SK-N-MC (cell line): ENCODE results near the gene SLC66A1.
"Not testable (repeated sequence)": the region's sequence is repeated elsewhere in the genome, so short reads cannot be mapped to it uniquely, and the experiment has no call there.

ENCODE experiments used
- EZH2 ChIP-seq: fragments of 200-600 bp; sonication (generic); IDR thresholded peaks from one replicate; pipeline ENCODE4 v1.6.1; 2017; ENCODE audit warnings: antibody characterized with exemption
- POLR2AphosphoS5 ChIP-seq: IDR thresholded peaks from 2 replicates; pipeline ENCODE4 v1.6.1; 2012; ENCODE audit warnings: mild to moderate bottlenecking, low read depth, low read length, borderline replicate concordance

DNA sequence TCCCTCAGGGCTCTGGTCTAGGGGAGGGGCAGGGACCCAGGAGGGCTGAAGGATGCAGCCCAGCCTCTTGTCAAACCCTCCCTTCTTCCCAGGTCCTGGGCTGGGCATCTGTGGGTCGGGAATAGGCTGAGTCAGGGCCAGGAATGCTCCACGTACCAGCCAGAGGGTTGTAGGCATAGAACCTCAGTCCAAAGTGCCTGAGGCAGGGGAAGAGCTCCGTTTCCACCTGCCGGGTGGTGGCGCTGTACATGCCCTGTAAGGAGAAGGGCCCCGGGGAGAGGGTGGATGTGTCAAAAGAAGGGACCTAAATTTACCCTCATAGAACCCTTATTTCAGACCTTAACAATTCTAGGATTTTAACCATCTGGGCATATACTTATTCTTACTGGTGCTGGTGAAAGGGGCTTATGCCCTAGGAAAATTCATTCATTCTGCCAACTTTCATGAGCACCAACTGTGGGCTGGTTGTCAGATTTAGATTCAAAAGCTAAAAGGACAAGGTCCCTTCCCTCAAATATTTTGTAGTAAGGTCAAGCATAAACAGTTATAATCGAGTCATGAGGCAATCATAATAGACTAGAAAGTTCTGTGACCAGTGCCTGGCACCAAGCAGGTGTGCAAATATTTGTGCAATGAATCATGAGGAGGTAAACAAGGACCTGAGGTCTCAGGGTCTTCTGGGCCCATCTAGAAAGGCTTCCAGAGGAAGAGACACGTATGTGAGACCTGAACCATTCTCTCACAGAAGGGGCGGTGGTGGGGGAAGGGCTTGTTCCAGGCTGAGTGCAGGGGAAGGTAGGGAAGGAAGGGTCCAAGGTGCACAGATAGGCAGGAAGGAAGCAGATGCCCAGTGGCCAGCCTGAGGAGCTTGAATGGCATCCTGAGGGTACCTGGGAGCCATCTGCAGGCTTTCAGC is 42.4 kb upstream of the SLC66A1 start:
- TF ChIP-seq POLR2AphosphoS5, EZH2: not testable (repeated sequence)
